Ishikawa (cell line): ENCODE measurements around the gene GDF10.

Experiments
- CREB1 ChIP-seq: IDR thresholded peaks from 2 replicates; pipeline ENCODE4 v1.6.1; 2012; ENCODE audit warnings: low read depth
- EP300 ChIP-seq: IDR thresholded peaks from 2 replicates; pipeline ENCODE4 v1.6.1; 2012; ENCODE audit warnings: borderline replicate concordance
- TAF1 ChIP-seq: IDR thresholded peaks from 2 replicates; pipeline ENCODE4 v1.6.1; 2012; ENCODE audit warnings: low read depth, mild to moderate bottlenecking
- YY1 ChIP-seq: IDR thresholded peaks from 2 replicates; pipeline ENCODE4 v1.6.1; 2012; ENCODE audit warnings: low read depth

DNA sequence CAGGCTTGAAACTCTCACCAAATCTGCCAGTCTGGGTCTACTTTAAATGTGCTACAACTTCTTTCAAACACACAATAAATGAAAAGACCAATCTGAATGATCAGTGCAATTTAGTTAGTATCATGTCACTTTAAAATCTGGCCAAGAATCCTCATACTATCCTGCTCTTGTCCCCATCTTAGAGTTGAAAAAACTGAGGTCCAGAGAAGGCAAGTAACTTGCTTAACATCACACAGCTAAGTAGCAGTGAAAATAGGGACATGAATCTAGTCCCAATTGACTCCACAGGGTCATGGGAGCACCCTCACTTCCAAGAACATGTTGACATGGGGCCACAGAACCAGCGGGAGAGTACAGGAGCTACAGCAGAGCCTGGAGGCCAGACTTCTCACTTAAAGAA is 3.1 kb upstream of the GDF10 start:
- TF ChIP-seq YY1 (no peak), EP300 (no peak), CREB1 (no peak), TAF1 (no peak)
